Uterus (tissue), 4 donors: ENCODE results near the gene FBXL15. TPM values are rescaled to one million over a fixed set of nuclear protein-coding genes. Genes with fewer than 3 reads are reported as not detected.

Source experiments
- DNase-seq, 2 donors: peaks; one replicate each; pipeline ENCODE4 v3.0.0-alpha.2; 2019 to 2020
- H3K27ac ChIP-seq, 2 donors: fragments of 200-600 bp; sonication (generic); 1 replicate in 1 of 2; 2 replicates in 1 of 2; pipeline ENCODE4 v1.5.1; 2016 to 2018
- H3K27me3 ChIP-seq, 2 donors: fragments of 200-600 bp; sonication (generic); one replicate each; pipeline ENCODE4 v1.5.1; 2018 to 2019; ENCODE audit warnings: control low read depth in 1 of 2
- H3K36me3 ChIP-seq, 2 donors: fragments of 200-600 bp; sonication (generic); one replicate each; pipeline ENCODE4 v1.5.1; 2019; ENCODE audit warnings: control low read depth in 1 of 2
- H3K4me1 ChIP-seq, 2 donors: fragments of 200-600 bp; sonication (generic); one replicate each; pipeline ENCODE4 v1.5.1; 2018 to 2019; ENCODE audit warnings: control low read depth in 1 of 2
- H3K4me3 ChIP-seq, 2 donors: fragments of 200-600 bp; sonication (generic); 1 replicate in 1 of 2; 2 replicates in 1 of 2; pipeline ENCODE4 v1.5.1; 2018 to 2019; ENCODE audit warnings: mild to moderate bottlenecking in 1 of 2
- H3K9me3 ChIP-seq, 2 donors: fragments of 200-600 bp; sonication (generic); one replicate each; pipeline ENCODE4 v1.5.1; 2019; ENCODE audit warnings: control low read depth in 1 of 2
- CTCF ChIP-seq, 4 experiments: fragments of 200-600 bp in 2 of 4; fragments of 450-650 bp in 2 of 4; sonication (generic) in 2 of 4; IDR thresholded peaks; one replicate each; pipeline ENCODE4 v1.5.1; 2016 to 2019; ENCODE audit warnings: antibody characterized with exemption in 4 of 4, mild to moderate bottlenecking in 2 of 4, moderate library complexity in 1 of 4
- POLR2A ChIP-seq, 2 donors: fragments of 450-650 bp; IDR thresholded peaks; one replicate each; pipeline ENCODE4 v1.6.1; 2016; ENCODE audit warnings: antibody characterized with exemption in 2 of 2, mild to moderate bottlenecking in 1 of 2, moderate library complexity in 1 of 2
- intact Hi-C: fragments of 100-400 bp; cut with DNase I; formaldehyde crosslinking; loops from one replicate; pipeline ENCODE4 v1.15.1; 2023; ENCODE audit warnings: low total_unique reads
- total RNA-seq, 4 donors: library from RNA; depleted of rRNA in 3 of 4; stranded (reverse); fragments of >200 nt in 3 of 4; gene quantifications; one replicate each; pipeline versions ENCODE4 v1.1.0 to v1.2.4, GENCODE V29; 2014 to 2023
- donor health status: DM: yes; HTN: yes; CAD: no.

Gene FBXL15
- total RNA-seq, 4 donors from 2014 or later: 6.8 to 40.0 (median 16.7) TPM

- Histone ChIP-seq H3K4me1 (peaks cover 0 to 17% of the 10 kb centered on the region in 2 donors), H3K36me3 (no peaks in the 10 kb centered on the region), H3K9me3 (no peaks in the 10 kb centered on the region), H3K4me3 (peak overlapping the region; percentile 58 to 85), H3K27ac (peak overlapping the region; percentile 97 to 98), H3K27me3 (no peaks in the 10 kb centered on the region)
- no peak for DNase-seq
- intact Hi-C loops: loop anchor here (5.0 kb wide), 1 partner anchor 82 kb away; no protein-coding TSS in a partner anchor
- no peak for TF ChIP-seq POLR2A (IDR thresholded peaks at IDR 0.05)
- TF ChIP-seq CTCF (IDR thresholded peaks at IDR 0.05): no peak
Observed at GRCh38 chr10:102394801-102395399, 25.7 kb upstream of the FBXL15 start.

- peaks cover 0 to 18% of the 10 kb centered on the region in 2 donors for H3K4me1 ChIP-seq
- H3K36me3 ChIP-seq: no peaks in the 10 kb centered on the region
- H3K27ac ChIP-seq: peak within 1 kb of the TSS; percentile 97 to 98
- intact Hi-C loops: no loop called here
- peak; percentile 90 to 92 for DNase-seq
- no peaks in the 10 kb centered on the region for H3K27me3 ChIP-seq
- TF ChIP-seq POLR2A (IDR thresholded peaks at IDR 0.05) (peak; percentile 77 to 78), CTCF (IDR thresholded peaks at IDR 0.05) (no peak)
- H3K9me3 ChIP-seq: no peaks in the 10 kb centered on the region
- peak within 1 kb of the TSS; percentile 58 to 85 for H3K4me3 ChIP-seq
Observed at GRCh38 chr10:102395400-102396316, 25.0 kb upstream of the FBXL15 start, which contains the start of gene NFKB2. NFKB2 (plus strand) TSS chr10:102395705; CDS start chr10:102395960, 255 bp downstream.

- TF ChIP-seq POLR2A (IDR thresholded peaks at IDR 0.05) (no peak), CTCF (IDR thresholded peaks at IDR 0.05) (no peak)
- Histone ChIP-seq H3K27me3 (no peaks in the 10 kb centered on the region), H3K9me3 (no peaks in the 10 kb centered on the region), H3K36me3 (no peaks in the 10 kb centered on the region), H3K4me1 (peaks cover 0 to 18% of the 10 kb centered on the region in 2 donors), H3K4me3 (peak overlapping the region; percentile 58 to 85), H3K27ac (peak overlapping the region; percentile 97 to 98)
- DNase-seq: no peak
- intact Hi-C loops: no loop called here
Observed at GRCh38 chr10:102396317-102396650, 24.4 kb upstream of the FBXL15 start.

GRCh38 chr10:102396730-102397151 is 23.9 kb upstream of the FBXL15 start:
- intact Hi-C loops: no loop called here
- Histone ChIP-seq H3K9me3 (no peaks in the 10 kb centered on the region), H3K4me3 (no peak overlapping the region), H3K4me1 (peaks cover 0 to 18% of the 10 kb centered on the region in 2 donors), H3K27me3 (no peaks in the 10 kb centered on the region), H3K27ac (peak overlapping the region; percentile 97 to 98), H3K36me3 (no peaks in the 10 kb centered on the region)
- no peak for DNase-seq
- TF ChIP-seq POLR2A (IDR thresholded peaks at IDR 0.05) (no peak), CTCF (IDR thresholded peaks at IDR 0.05) (no peak)
